ENCODE measurements around the gene KLC4.

GRCh38 chr6:43120101-43120763 is 60.8 kb downstream of the KLC4 start:
- no peak for TF ChIP-seq SUZ12 (IDR thresholded peaks at IDR 0.05; ENCODE audit: extremely low read depth, insufficient read depth, insufficient read length)
- no peak for TF ChIP-seq ZNF274 (IDR thresholded peaks at IDR 0.05; ENCODE audit: low read depth, low read length)
- TF ChIP-seq YY1 (IDR thresholded peaks at IDR 0.05; ENCODE audit: insufficient read depth, insufficient read length): no peak
